ENCODE results near the gene RPS6KA3.

Gene RPS6KA3

DNA sequence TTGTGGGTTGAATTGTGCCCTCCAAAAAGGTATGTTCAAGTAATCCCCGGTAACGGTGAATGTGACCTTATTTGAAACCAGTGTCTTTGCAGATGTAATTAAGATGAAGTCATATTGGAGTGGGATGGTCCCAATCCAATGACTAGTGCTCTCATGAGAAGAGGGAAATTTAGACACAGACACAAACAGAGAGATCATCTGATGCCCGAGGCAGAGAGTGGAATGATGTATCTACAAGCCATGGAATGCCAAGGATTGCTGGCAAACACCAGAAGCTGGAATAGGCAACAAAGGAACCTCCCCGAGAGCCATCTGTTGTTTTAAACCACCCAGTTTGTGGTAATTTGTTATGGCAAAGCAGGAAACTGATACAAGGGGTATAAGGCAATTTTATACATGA lies 35.1 kb downstream of the RPS6KA3 start:
- Histone ChIP-seq H2AFZ (ENCODE audit: low read length) (no peak overlapping the region), H2AK5ac (ENCODE audit: low read depth, low read length) (no peak overlapping the region), H3K4me2 (ENCODE audit: insufficient read depth, low read length, poor library complexity, severe bottlenecking) (no peak overlapping the region), H2BK5ac (ENCODE audit: low read length) (no peak overlapping the region), H3K27me3 (ENCODE audit: control insufficient read depth in 3 of 3, insufficient read depth in 3 of 3, low read depth in 1 of 3, low read length in 3 of 3) (no peaks in the 10 kb centered on the region), H2BK120ac (ENCODE audit: low read depth, low read length) (no peak overlapping the region), H3K4me1 (ENCODE audit: control insufficient read depth in 2 of 2, insufficient read depth in 1 of 2, low read depth in 1 of 2, low read length in 2 of 2) (no peaks in the 10 kb centered on the region), H2BK15ac (ENCODE audit: low read length) (no peak overlapping the region), H3K79me1 (ENCODE audit: low read depth, low read length) (no peaks in the 10 kb centered on the region), H3K36me3 (replicated peaks in 1 of 2; ENCODE audit: control insufficient read depth in 2 of 2, insufficient read depth in 2 of 2, low read length in 2 of 2) (peaks cover 0 to 41% of the 10 kb centered on the region in 2 donors), H3K27ac (replicated peaks; ENCODE audit: low read length) (no peak overlapping the region), H3K9me3 (replicated peaks in 1 of 2; ENCODE audit: control insufficient read depth in 2 of 2, insufficient read depth in 1 of 2, low read depth in 1 of 2, low read length in 2 of 2) (peaks cover 0 to 15% of the 10 kb centered on the region in 2 donors), H3K4ac (ENCODE audit: low read length) (no peak overlapping the region), H3K23ac (ENCODE audit: low read depth, low read length, poor library complexity) (no peak overlapping the region), H3K4me3 (ENCODE audit: low read length in 2 of 2) (no peak overlapping the region), H4K91ac (ENCODE audit: low read depth, low read length, poor library complexity) (no peak overlapping the region), H4K8ac (ENCODE audit: low read depth, low read length) (no peak overlapping the region), H3K9ac (ENCODE audit: low read depth, low read length, poor library complexity) (no peak overlapping the region), H3K18ac (ENCODE audit: low read length) (no peak overlapping the region), H3K14ac (ENCODE audit: low read length) (no peak overlapping the region), H2BK12ac (ENCODE audit: low read length) (no peak overlapping the region)
- no peak for DNase-seq (ENCODE audit: low spot score)
- WGBS, 2 donors (ENCODE audit: extremely low coverage in 2 of 2, insufficient read length in 2 of 2, insufficient replicate concordance in 1 of 2), result no CpG with 5 or more reads among the region's 4 CpGs

GRCh38 chrX:20230406-20230805 lies 36.3 kb downstream of the RPS6KA3 start:
- no peak overlapping the region for H4K91ac ChIP-seq (ENCODE audit: low read depth, low read length, poor library complexity)
- H3K4me1 ChIP-seq (ENCODE audit: control insufficient read depth in 2 of 2, insufficient read depth in 1 of 2, low read depth in 1 of 2, low read length in 2 of 2), result no peaks in the 10 kb centered on the region
- H3K9ac ChIP-seq (ENCODE audit: low read depth, low read length, poor library complexity), result no peak overlapping the region
- H3K14ac ChIP-seq (ENCODE audit: low read length), result no peak overlapping the region
- H3K23ac ChIP-seq (ENCODE audit: low read depth, low read length, poor library complexity), result no peak overlapping the region
- H3K36me3 ChIP-seq (replicated peaks in 1 of 2; ENCODE audit: control insufficient read depth in 2 of 2, insufficient read depth in 2 of 2, low read length in 2 of 2), result peaks cover 0 to 41% of the 10 kb centered on the region in 2 donors
- H2BK15ac ChIP-seq (ENCODE audit: low read length), result no peak overlapping the region
- WGBS, 2 donors (ENCODE audit: extremely low coverage in 2 of 2, insufficient read length in 2 of 2, insufficient replicate concordance in 1 of 2), result no CpG with 5 or more reads among the region's 3 CpGs
- no peak overlapping the region for H2BK120ac ChIP-seq (ENCODE audit: low read depth, low read length)
- no peak for DNase-seq (ENCODE audit: low spot score)
- no peaks in the 10 kb centered on the region for H3K27me3 ChIP-seq (ENCODE audit: control insufficient read depth in 3 of 3, insufficient read depth in 3 of 3, low read depth in 1 of 3, low read length in 3 of 3)
- no peak overlapping the region for H2BK5ac ChIP-seq (ENCODE audit: low read length)
- no peak overlapping the region for H3K18ac ChIP-seq (ENCODE audit: low read length)
- peaks cover 0 to 8% of the 10 kb centered on the region in 2 donors for H3K9me3 ChIP-seq (replicated peaks in 1 of 2; ENCODE audit: control insufficient read depth in 2 of 2, insufficient read depth in 1 of 2, low read depth in 1 of 2, low read length in 2 of 2)
- no peaks in the 10 kb centered on the region for H3K79me1 ChIP-seq (ENCODE audit: low read depth, low read length)
- no peak overlapping the region for H3K4ac ChIP-seq (ENCODE audit: low read length)
- H3K27ac ChIP-seq (replicated peaks; ENCODE audit: low read length), result no peak overlapping the region
- H3K4me2 ChIP-seq (ENCODE audit: insufficient read depth, low read length, poor library complexity, severe bottlenecking), result no peak overlapping the region
- H3K4me3 ChIP-seq (ENCODE audit: low read length in 2 of 2), result no peak overlapping the region
- H4K8ac ChIP-seq (ENCODE audit: low read depth, low read length), result no peak overlapping the region
- H2AFZ ChIP-seq (ENCODE audit: low read length), result no peak overlapping the region
- H2BK12ac ChIP-seq (ENCODE audit: low read length), result no peak overlapping the region
- H2AK5ac ChIP-seq (ENCODE audit: low read depth, low read length), result no peak overlapping the region

- Histone ChIP-seq H3K18ac (ENCODE audit: low read length) (no peak overlapping the region), H2BK15ac (ENCODE audit: low read length) (no peak overlapping the region), H2BK120ac (ENCODE audit: low read depth, low read length) (no peak overlapping the region), H4K91ac (ENCODE audit: low read depth, low read length, poor library complexity) (no peak overlapping the region), H2BK5ac (ENCODE audit: low read length) (no peak overlapping the region), H3K27ac (replicated peaks; ENCODE audit: low read length) (no peak overlapping the region), H3K79me1 (ENCODE audit: low read depth, low read length) (no peaks in the 10 kb centered on the region), H2AFZ (ENCODE audit: low read length) (no peak overlapping the region), H3K23ac (ENCODE audit: low read depth, low read length, poor library complexity) (no peak overlapping the region), H3K27me3 (ENCODE audit: control insufficient read depth in 3 of 3, insufficient read depth in 3 of 3, low read depth in 1 of 3, low read length in 3 of 3) (no peaks in the 10 kb centered on the region), H3K4me2 (ENCODE audit: insufficient read depth, low read length, poor library complexity, severe bottlenecking) (no peak overlapping the region), H3K4me3 (ENCODE audit: low read length in 2 of 2) (no peak overlapping the region), H2AK5ac (ENCODE audit: low read depth, low read length) (no peak overlapping the region), H2BK12ac (ENCODE audit: low read length) (no peak overlapping the region), H3K9me3 (replicated peaks in 1 of 2; ENCODE audit: control insufficient read depth in 2 of 2, insufficient read depth in 1 of 2, low read depth in 1 of 2, low read length in 2 of 2) (peaks cover 0 to 5% of the 10 kb centered on the region in 2 donors), H3K14ac (ENCODE audit: low read length) (no peak overlapping the region), H3K9ac (ENCODE audit: low read depth, low read length, poor library complexity) (no peak overlapping the region), H3K4me1 (ENCODE audit: control insufficient read depth in 2 of 2, insufficient read depth in 1 of 2, low read depth in 1 of 2, low read length in 2 of 2) (no peaks in the 10 kb centered on the region), H4K8ac (ENCODE audit: low read depth, low read length) (no peak overlapping the region), H3K4ac (ENCODE audit: low read length) (no peak overlapping the region), H3K36me3 (replicated peaks in 1 of 2; ENCODE audit: control insufficient read depth in 2 of 2, insufficient read depth in 2 of 2, low read length in 2 of 2) (peaks cover 0 to 37% of the 10 kb centered on the region in 2 donors)
- no CpG with 5 or more reads among the region's 3 CpGs for WGBS, 2 donors (ENCODE audit: extremely low coverage in 2 of 2, insufficient read length in 2 of 2, insufficient replicate concordance in 1 of 2)
- no peak for DNase-seq (ENCODE audit: low spot score)
These were observed 37.6 kb downstream of the RPS6KA3 start for GRCh38 chrX:20229155-20229554.

DNA sequence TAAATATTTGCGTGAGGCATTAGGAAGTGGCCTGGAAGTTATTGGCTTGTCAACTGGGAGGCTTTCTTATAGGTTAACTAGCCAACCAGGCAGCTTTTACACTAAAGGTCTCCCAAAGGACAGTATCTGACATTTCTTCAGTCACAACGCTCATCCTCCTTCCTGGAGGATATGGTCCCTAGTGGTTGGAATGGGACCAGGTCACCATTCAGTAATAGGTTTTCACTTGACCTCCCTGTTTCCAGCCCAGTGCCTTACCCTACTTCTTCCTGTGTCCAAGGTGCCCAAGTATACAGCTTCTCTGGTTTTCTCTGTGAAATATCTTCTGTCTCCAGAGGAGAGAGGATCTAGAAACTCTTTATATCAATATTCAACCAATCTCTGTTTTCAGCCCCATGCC lies 38.5 kb downstream of the RPS6KA3 start:
- Histone ChIP-seq H3K27ac (replicated peaks; ENCODE audit: low read length) (no peak overlapping the region), H2BK5ac (ENCODE audit: low read length) (no peak overlapping the region), H4K8ac (ENCODE audit: low read depth, low read length) (no peak overlapping the region), H3K4me3 (ENCODE audit: low read length in 2 of 2) (no peak overlapping the region), H3K4me2 (ENCODE audit: insufficient read depth, low read length, poor library complexity, severe bottlenecking) (no peak overlapping the region), H2BK120ac (ENCODE audit: low read depth, low read length) (no peak overlapping the region), H3K27me3 (ENCODE audit: control insufficient read depth in 3 of 3, insufficient read depth in 3 of 3, low read depth in 1 of 3, low read length in 3 of 3) (no peaks in the 10 kb centered on the region), H3K4ac (ENCODE audit: low read length) (no peak overlapping the region), H3K79me1 (ENCODE audit: low read depth, low read length) (no peaks in the 10 kb centered on the region), H3K18ac (ENCODE audit: low read length) (no peak overlapping the region), H2BK15ac (ENCODE audit: low read length) (no peak overlapping the region), H3K36me3 (replicated peaks in 1 of 2; ENCODE audit: control insufficient read depth in 2 of 2, insufficient read depth in 2 of 2, low read length in 2 of 2) (peaks cover 0 to 30% of the 10 kb centered on the region in 2 donors), H4K91ac (ENCODE audit: low read depth, low read length, poor library complexity) (no peak overlapping the region), H3K9me3 (replicated peaks in 1 of 2; ENCODE audit: control insufficient read depth in 2 of 2, insufficient read depth in 1 of 2, low read depth in 1 of 2, low read length in 2 of 2) (no peaks in the 10 kb centered on the region), H2AFZ (ENCODE audit: low read length) (no peak overlapping the region), H2BK12ac (ENCODE audit: low read length) (no peak overlapping the region), H3K14ac (ENCODE audit: low read length) (no peak overlapping the region), H3K4me1 (ENCODE audit: control insufficient read depth in 2 of 2, insufficient read depth in 1 of 2, low read depth in 1 of 2, low read length in 2 of 2) (no peaks in the 10 kb centered on the region), H2AK5ac (ENCODE audit: low read depth, low read length) (no peak overlapping the region), H3K23ac (ENCODE audit: low read depth, low read length, poor library complexity) (no peak overlapping the region), H3K9ac (ENCODE audit: low read depth, low read length, poor library complexity) (no peak overlapping the region)
- no CpG with 5 or more reads among the region's 2 CpGs for whole genome bisulfite sequencing, 2 donors (ENCODE audit: extremely low coverage in 2 of 2, insufficient read length in 2 of 2, insufficient replicate concordance in 1 of 2)
- no peak for DNase-seq (ENCODE audit: low spot score)
